ENCODE measurements around the gene POMT1. TPM values are rescaled to one million over a fixed set of nuclear protein-coding genes. Genes with fewer than 3 reads are reported as not detected.

The POMT1 gene
- total RNA-seq, 4 donors from 2014 or later = 14.3 to 43.1 (median 32.2) TPM

- Histone ChIP-seq H3K4me3 (no peak overlapping the region), H3K9me3 (no peaks in the 10 kb centered on the region), H3K27me3 (no peaks in the 10 kb centered on the region), H3K27ac (peak overlapping the region; percentile 7 to 90 (median 80)), H3K4me1 (peaks cover 19 to 41% of the 10 kb centered on the region in 2 donors), H3K36me3 (peaks cover 9 to 74% of the 10 kb centered on the region in 2 donors)
- no peak for DNase-seq
- ATAC-seq = no peak
- TF ChIP-seq POLR2A (IDR thresholded peaks at IDR 0.05) (no peak), CTCF (IDR thresholded peaks at IDR 0.05 in 4 of 5, conservative IDR thresholded peaks at IDR 0.05 in 1 of 5) (no peak)
- intact Hi-C loops (cut with DNase I; ENCODE audit: low total_unique reads) = loop anchor here (1.0 kb wide), 1 partner anchor 128 kb away; no protein-coding TSS in a partner anchor
- in situ Hi-C loops (cut with MboI; ENCODE audit: low sequenced_read_pairs in 4 of 4) = loop anchor here in 2 of 4 donors (25.0 kb wide), 1 partner anchor 91 kb away; the partner anchor contains the start of gene PRRC2B (in 2 of the 2)
These were observed 24.8 kb upstream of the POMT1 start for GRCh38 chr9:131477816-131478419.

- Histone ChIP-seq H3K36me3 (peaks cover 9 to 69% of the 10 kb centered on the region in 2 donors), H3K27ac (peak overlapping the region; percentile 7 to 90 (median 80)), H3K27me3 (no peaks in the 10 kb centered on the region), H3K4me3 (no peak overlapping the region), H3K4me1 (peaks cover 22 to 43% of the 10 kb centered on the region in 2 donors), H3K9me3 (no peaks in the 10 kb centered on the region)
- ATAC-seq (no peak), DNase-seq (no peak)
- TF ChIP-seq POLR2A (IDR thresholded peaks at IDR 0.05) (no peak), CTCF (IDR thresholded peaks at IDR 0.05 in 4 of 5, conservative IDR thresholded peaks at IDR 0.05 in 1 of 5) (peak in 4 of 5 experiments; percentile 40 to 66 (median 48))
- intact Hi-C loops (cut with DNase I; ENCODE audit: low total_unique reads) (loop anchor here (1.0 kb wide), 1 partner anchor 128 kb away; no protein-coding TSS in a partner anchor), in situ Hi-C loops (cut with MboI; ENCODE audit: low sequenced_read_pairs in 4 of 4) (loop anchor here in 2 of 4 donors (25.0 kb wide), 1 partner anchor 91 kb away; the partner anchor contains the start of gene PRRC2B (in 2 of the 2))
These were observed 24.3 kb upstream of the POMT1 start for GRCh38 chr9:131478421-131478868.

GRCh38 chr9:131478911-131479310, 23.8 kb upstream of the POMT1 start:
- H3K36me3 ChIP-seq = peaks cover 9 to 67% of the 10 kb centered on the region in 2 donors
- no peaks in the 10 kb centered on the region for H3K9me3 ChIP-seq
- no peak for TF ChIP-seq CTCF (IDR thresholded peaks at IDR 0.05 in 4 of 5, conservative IDR thresholded peaks at IDR 0.05 in 1 of 5)
- no peak for TF ChIP-seq POLR2A (IDR thresholded peaks at IDR 0.05)
- ATAC-seq = no peak
- no peaks in the 10 kb centered on the region for H3K27me3 ChIP-seq
- in situ Hi-C loops (cut with MboI; ENCODE audit: low sequenced_read_pairs in 4 of 4) = loop anchor here in 2 of 4 donors (25.0 kb wide), 1 partner anchor 92 kb away; the partner anchor contains the start of gene PRRC2B (in 2 of the 2)
- DNase-seq = no peak
- no peak overlapping the region for H3K4me3 ChIP-seq
- intact Hi-C loops (cut with DNase I; ENCODE audit: low total_unique reads) = loop anchor here (1.0 kb wide), 1 partner anchor 129 kb away; no protein-coding TSS in a partner anchor
- peak overlapping the region; percentile 7 to 90 (median 86) for H3K27ac ChIP-seq
- peaks cover 27 to 47% of the 10 kb centered on the region in 2 donors for H3K4me1 ChIP-seq

- Histone ChIP-seq H3K27ac (peak overlapping the region; percentile 12 to 90 (median 86)), H3K4me3 (no peak overlapping the region), H3K9me3 (no peaks in the 10 kb centered on the region), H3K36me3 (peaks cover 2 to 67% of the 10 kb centered on the region in 2 donors), H3K4me1 (peaks cover 38 to 57% of the 10 kb centered on the region in 2 donors), H3K27me3 (no peaks in the 10 kb centered on the region)
- TF ChIP-seq CTCF (IDR thresholded peaks at IDR 0.05 in 4 of 5, conservative IDR thresholded peaks at IDR 0.05 in 1 of 5) (no peak), POLR2A (IDR thresholded peaks at IDR 0.05) (no peak)
- ATAC-seq (no peak), DNase-seq (no peak)
- intact Hi-C loops (cut with DNase I; ENCODE audit: low total_unique reads) (no loop called here), in situ Hi-C loops (cut with MboI; ENCODE audit: low sequenced_read_pairs in 4 of 4) (loop anchor here in 2 of 4 donors (25.0 kb wide), 1 partner anchor 93 kb away; the partner anchor contains the start of gene PRRC2B (in 2 of the 2))
These were observed 22.5 kb upstream of the POMT1 start for GRCh38 chr9:131480258-131480657.
